MCF 10A (cell line): Measurements from ENCODE around the gene NOP53. TPM values are rescaled to one million over a fixed set of nuclear protein-coding genes. Genes with fewer than 3 reads are reported as not detected.
A peak's percentile ranks its signal among the peaks of the same experiment; 100 is the strongest.

ENCODE experiments used
- BruUV-seq: library from RNA; stranded (reverse); fragments of 400-500 nt; replicated peaks from 2 replicates; lab custom pipeline; 2021; lab: Mats Ljungman, UMichigan
- CTCF ChIA-PET: fragments of 300-600 bp; sonication (Branson Sonifier 250); formaldehyde crosslinking; extraction: SDS; loops from one replicate; lab custom pipeline; 2021; ENCODE audit warnings: antibody characterized with exemption, inconsistent platforms; lab: Yijun Ruan, JAX
- POLR2A ChIA-PET: fragments of 300-600, 350-650 bp; sonication (Branson Sonifier 250); formaldehyde crosslinking; extraction: SDS; loops from one replicate; lab custom pipeline; 2020; ENCODE audit warnings: antibody characterized with exemption, inconsistent platforms; lab: Yijun Ruan, JAX
- DNase-seq: peaks from one replicate; pipeline ENCODE4 v3.0.0-alpha.2; 2018; ENCODE audit not compliant: unreplicated experiment
- H3K27ac Mint-ChIP-seq: one replicate; pipeline ENCODE4 v1.8.0; 2022; ENCODE audit warnings: mild to moderate bottlenecking, low read depth, mixed read lengths; ENCODE audit not compliant: unreplicated experiment
- H3K27me3 Mint-ChIP-seq: one replicate; pipeline ENCODE4 v1.8.0; 2022; ENCODE audit warnings: mixed read lengths; ENCODE audit not compliant: insufficient read depth, unreplicated experiment
- H3K36me3 Mint-ChIP-seq: one replicate; pipeline ENCODE4 v1.8.0; 2022; ENCODE audit warnings: mild to moderate bottlenecking, moderate library complexity, mixed read lengths; ENCODE audit not compliant: insufficient read depth, unreplicated experiment
- H3K4me1 Mint-ChIP-seq: one replicate; pipeline ENCODE4 v1.8.0; 2022; ENCODE audit warnings: mixed read lengths; ENCODE audit not compliant: insufficient read depth, unreplicated experiment
- H3K4me3 Mint-ChIP-seq: one replicate; pipeline ENCODE4 v1.8.0; 2022; ENCODE audit warnings: mild to moderate bottlenecking, moderate library complexity, mixed read lengths; ENCODE audit not compliant: unreplicated experiment
- H3K9me3 Mint-ChIP-seq: one replicate; pipeline ENCODE4 v1.8.0; 2022; ENCODE audit warnings: mixed read lengths; ENCODE audit not compliant: unreplicated experiment
- intact Hi-C: fragments of 100-400 bp; cut with micrococcal nuclease; formaldehyde crosslinking; loops from 2 replicates; pipeline ENCODE4 v1.14.1; 2022
- total RNA-seq: library from RNA; stranded (reverse); gene quantifications from 2 replicates; pipeline ENCODE4 v1.2.3, GENCODE V29; 2022
- TF ChIP-seq, protein P1 (sequence below): fragments of 200-600 bp; IDR thresholded peaks from one replicate; pipeline ENCODE4 v1.8.0; 2022; ENCODE audit warnings: antibody characterized with exemption, mild to moderate bottlenecking; ENCODE audit not compliant: unreplicated experiment

NOP53 gene
- total RNA-seq, 1 experiment from 2014 or later = 211 TPM

GRCh38 chr19:47729799-47730520 lies 15.4 kb upstream of the NOP53 start:
- intact Hi-C loops = loop anchor here (1.0 to 2.0 kb wide), 2 partner anchors 11 to 13 kb away; no protein-coding TSS in a partner anchor
- ChIA-PET CTCF (interaction anchor here (1.1 kb wide), 1 partner anchor 293 kb away, joined by 3 read pairs; no protein-coding TSS in a partner anchor), POLR2A (interaction anchor here (1.0 to 11.9 kb wide), 6 partner anchors 12 to 246 kb away, joined by 3 to 207 read pairs (median 16); partner anchors contain the start of genes EHD2, KPTN, NOP53 and SELENOW)
- Mint-ChIP-seq H3K4me1 (peaks cover 45% of the 10 kb centered on the region), H3K27me3 (no peaks in the 10 kb centered on the region), H3K9me3 (no peaks in the 10 kb centered on the region), H3K27ac (peak overlapping the region; percentile 83), H3K4me3 (peak overlapping the region; percentile 76), H3K36me3 (peaks cover 84% of the 10 kb centered on the region)
- TSS peak; percentile 77 for BruUV-seq
- DNase-seq = peak; percentile 76
- TF ChIP-seq, protein P1, sequence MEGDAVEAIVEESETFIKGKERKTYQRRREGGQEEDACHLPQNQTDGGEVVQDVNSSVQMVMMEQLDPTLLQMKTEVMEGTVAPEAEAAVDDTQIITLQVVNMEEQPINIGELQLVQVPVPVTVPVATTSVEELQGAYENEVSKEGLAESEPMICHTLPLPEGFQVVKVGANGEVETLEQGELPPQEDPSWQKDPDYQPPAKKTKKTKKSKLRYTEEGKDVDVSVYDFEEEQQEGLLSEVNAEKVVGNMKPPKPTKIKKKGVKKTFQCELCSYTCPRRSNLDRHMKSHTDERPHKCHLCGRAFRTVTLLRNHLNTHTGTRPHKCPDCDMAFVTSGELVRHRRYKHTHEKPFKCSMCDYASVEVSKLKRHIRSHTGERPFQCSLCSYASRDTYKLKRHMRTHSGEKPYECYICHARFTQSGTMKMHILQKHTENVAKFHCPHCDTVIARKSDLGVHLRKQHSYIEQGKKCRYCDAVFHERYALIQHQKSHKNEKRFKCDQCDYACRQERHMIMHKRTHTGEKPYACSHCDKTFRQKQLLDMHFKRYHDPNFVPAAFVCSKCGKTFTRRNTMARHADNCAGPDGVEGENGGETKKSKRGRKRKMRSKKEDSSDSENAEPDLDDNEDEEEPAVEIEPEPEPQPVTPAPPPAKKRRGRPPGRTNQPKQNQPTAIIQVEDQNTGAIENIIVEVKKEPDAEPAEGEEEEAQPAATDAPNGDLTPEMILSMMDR = no peak

DNA sequence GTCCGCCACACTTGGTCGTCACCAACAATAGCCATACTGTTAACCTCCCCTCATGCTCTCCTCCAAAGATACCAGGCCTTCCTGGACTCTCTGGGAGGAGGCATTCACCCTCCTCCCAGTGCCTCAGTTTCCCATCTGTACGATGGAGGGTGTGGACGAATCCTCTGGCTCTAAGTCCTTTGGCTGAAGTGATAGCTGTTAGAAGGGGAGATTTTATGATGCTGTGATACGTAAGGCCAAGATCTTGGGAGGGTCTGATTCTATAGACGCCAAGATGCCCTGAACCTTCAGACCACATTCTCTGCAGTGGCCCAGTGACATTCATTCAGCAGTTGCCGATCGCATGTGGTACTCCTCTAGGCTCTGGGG lies 14.8 kb upstream of the NOP53 start:
- ChIA-PET POLR2A (interaction anchor here (1.0 to 11.9 kb wide), 6 partner anchors 11 to 247 kb away, joined by 3 to 207 read pairs (median 16); partner anchors contain the start of genes EHD2, KPTN, NOP53 and SELENOW), CTCF (interaction anchor here (1.1 kb wide), 1 partner anchor 294 kb away, joined by 3 read pairs; no protein-coding TSS in a partner anchor)
- TF ChIP-seq, protein P1 = no peak
- intact Hi-C loops = no loop called here
- H3K4me3 Mint-ChIP-seq = peak overlapping the region; percentile 76
- no peaks in the 10 kb centered on the region for H3K27me3 Mint-ChIP-seq
- no peak for DNase-seq
- H3K36me3 Mint-ChIP-seq = peaks cover 89% of the 10 kb centered on the region
- H3K9me3 Mint-ChIP-seq = no peaks in the 10 kb centered on the region
- peak overlapping the region; percentile 83 for H3K27ac Mint-ChIP-seq
- no TSS peak for BruUV-seq
- peaks cover 40% of the 10 kb centered on the region for H3K4me1 Mint-ChIP-seq

- Mint-ChIP-seq H3K9me3 (no peaks in the 10 kb centered on the region), H3K27me3 (no peaks in the 10 kb centered on the region), H3K36me3 (peaks cover 90% of the 10 kb centered on the region), H3K27ac (peak overlapping the region; percentile 83), H3K4me1 (peaks cover 36% of the 10 kb centered on the region), H3K4me3 (no peak overlapping the region)
- POLR2A ChIA-PET = interaction anchor here (4.5 to 11.9 kb wide), 3 partner anchors 11 to 16 kb away, joined by 29 to 207 read pairs (median 34); partner anchors contain the start of genes EHD2 and NOP53
- intact Hi-C loops = no loop called here
- no TSS peak for BruUV-seq
- TF ChIP-seq, protein P1 = no peak
- CTCF ChIA-PET = interaction anchor here (1.1 kb wide), 1 partner anchor 294 kb away, joined by 3 read pairs; no protein-coding TSS in a partner anchor
- no peak for DNase-seq
Measured at GRCh38 chr19:47730910-47731309, 14.4 kb upstream of the NOP53 start.

GRCh38 chr19:47735131-47735530 lies 10.2 kb upstream of the NOP53 start:
- TF ChIP-seq, protein P1 = no peak
- H3K36me3 Mint-ChIP-seq = peaks cover 93% of the 10 kb centered on the region
- no peak for DNase-seq
- no TSS peak for BruUV-seq
- H3K4me3 Mint-ChIP-seq = no peak overlapping the region
- H3K9me3 Mint-ChIP-seq = no peaks in the 10 kb centered on the region
- no peaks in the 10 kb centered on the region for H3K27me3 Mint-ChIP-seq
- H3K27ac Mint-ChIP-seq = no peak overlapping the region
- POLR2A ChIA-PET = interaction anchor here (1.8 to 2.8 kb wide), 3 partner anchors 9 to 22 kb away, joined by 6 to 16 read pairs (median 6); partner anchors contain the start of gene EHD2
- peaks cover 7% of the 10 kb centered on the region for H3K4me1 Mint-ChIP-seq
- CTCF ChIA-PET = interaction anchor here (0.6 to 2.0 kb wide), 5 partner anchors 9 to 450 kb away, joined by 3 to 7 read pairs (median 4); partner anchors contain the start of gene EHD2
- intact Hi-C loops = no loop called here
